GM21717 (cell line): ENCODE data around the gene CNGB1.
"Not testable (repeated sequence)": the region's sequence is repeated elsewhere in the genome, so short reads cannot be mapped to it uniquely, and the experiment has no call there.

Source experiments
- ATAC-seq: cut with Tn5 transposase; IDR thresholded peaks from one replicate; pipeline ENCODE4 v1.9.1; 2021; ENCODE audit warnings: mild to moderate bottlenecking, moderate library complexity; ENCODE audit not compliant: unreplicated experiment

Gene CNGB1

DNA sequence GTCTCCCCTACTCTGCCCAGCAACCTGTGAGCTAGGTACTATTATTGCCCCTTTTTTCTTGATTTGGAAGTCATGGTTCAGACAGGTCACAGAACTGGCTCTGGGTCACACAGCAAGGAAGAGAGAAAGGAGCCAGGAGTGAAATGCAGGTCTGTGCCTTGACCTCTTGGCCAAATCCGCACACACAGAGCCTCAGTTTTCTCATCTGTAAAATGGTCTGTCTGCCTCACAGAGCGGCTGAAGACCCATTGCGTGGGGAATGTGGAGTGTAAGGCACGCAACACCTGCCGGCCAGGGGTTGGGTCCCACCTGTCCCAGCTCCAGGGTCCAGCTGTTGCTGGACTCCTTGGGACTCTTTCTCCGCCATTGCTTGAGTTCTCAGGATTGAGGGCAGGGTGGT is 32.4 kb downstream of the CNGB1 start:
- no peak for ATAC-seq

DNA sequence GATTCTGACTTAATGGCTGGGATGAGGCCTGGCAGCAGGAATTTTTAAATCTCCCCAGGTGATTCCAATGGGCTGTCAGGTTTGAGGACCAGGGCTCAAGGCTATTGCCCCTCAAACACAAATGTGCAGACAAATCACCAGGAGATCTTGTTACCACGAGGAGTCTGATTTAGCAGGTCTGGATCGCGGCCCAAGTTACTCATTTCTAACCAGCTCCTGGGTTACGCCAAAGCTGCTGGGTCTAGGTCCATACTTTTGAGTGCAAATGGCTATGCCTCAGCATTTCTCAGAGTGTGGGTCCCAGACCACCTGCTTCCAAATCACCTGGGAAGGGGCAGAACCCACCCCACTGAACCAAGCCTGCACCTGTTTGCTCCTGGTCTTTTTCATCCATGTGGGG is 33.1 kb downstream of the CNGB1 start:
- ATAC-seq = no peak

DNA sequence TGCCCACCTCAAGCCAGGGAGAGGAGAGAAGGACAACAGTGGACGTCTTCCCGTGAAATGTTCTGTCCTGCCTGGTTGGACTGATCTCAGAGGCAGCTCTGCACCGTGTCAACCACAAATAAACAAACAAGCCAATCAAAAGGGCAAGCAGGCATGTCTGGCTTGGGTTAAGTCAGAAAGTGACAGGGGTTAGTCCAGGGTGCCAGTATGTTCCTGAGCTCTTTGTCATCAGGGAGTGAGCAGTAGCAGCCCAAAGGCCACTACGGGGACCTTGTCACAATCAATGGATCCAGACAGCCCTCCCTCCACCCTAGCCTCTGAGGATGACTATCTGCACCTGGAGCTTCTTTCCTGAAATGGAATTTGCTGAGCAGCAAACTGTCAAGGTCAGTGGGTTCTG is 35.0 kb downstream of the CNGB1 start:
- ATAC-seq = no peak

GRCh38 chr16:57930533-57930932 is 40.4 kb downstream of the CNGB1 start:
- no peak for ATAC-seq

- ATAC-seq = no peak
These were observed 41.7 kb downstream of the CNGB1 start for GRCh38 chr16:57929250-57929649.

DNA sequence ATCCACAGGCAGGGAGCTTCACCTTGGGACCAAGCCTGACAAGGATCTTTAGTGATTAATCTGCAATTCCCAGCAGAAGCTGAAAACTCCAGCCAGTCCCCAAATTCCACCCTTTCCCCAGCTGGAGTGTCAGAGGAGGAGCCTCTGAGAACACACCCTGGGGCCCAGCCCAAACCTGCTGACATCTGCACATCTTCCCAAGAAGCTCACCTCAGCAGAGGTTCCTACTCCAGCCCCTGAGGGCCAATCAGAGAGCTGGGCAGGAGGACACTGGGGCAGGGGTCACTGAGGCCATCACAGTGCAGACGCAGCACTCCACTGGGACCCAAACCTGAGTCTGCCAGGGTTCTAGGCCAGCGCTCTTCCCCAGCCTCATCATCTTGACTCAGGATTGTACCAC is 44.9 kb downstream of the CNGB1 start:
- no peak for ATAC-seq

GRCh38 chr16:57925310-57925709 is 45.6 kb downstream of the CNGB1 start:
- no peak for ATAC-seq

DNA sequence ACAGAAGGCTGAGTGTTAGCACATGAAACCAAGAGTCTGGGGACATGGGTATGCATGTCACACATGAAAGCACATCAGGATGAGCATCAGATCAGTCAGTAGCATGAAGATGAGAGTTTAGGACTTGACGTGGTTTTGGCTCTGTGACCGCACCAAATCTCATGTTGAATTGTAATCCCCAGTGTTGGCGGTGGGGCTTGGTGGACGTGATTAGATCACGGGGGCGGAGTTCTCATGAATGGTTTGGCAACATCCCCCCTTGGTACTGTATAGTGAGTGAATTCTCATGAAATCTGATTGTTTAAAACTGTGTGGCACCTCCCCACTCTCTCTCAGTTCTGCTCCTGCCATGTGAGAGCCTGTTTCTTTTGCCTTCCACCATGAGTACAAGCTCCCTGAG is 46.4 kb downstream of the CNGB1 start:
- ATAC-seq = no peak

DNA sequence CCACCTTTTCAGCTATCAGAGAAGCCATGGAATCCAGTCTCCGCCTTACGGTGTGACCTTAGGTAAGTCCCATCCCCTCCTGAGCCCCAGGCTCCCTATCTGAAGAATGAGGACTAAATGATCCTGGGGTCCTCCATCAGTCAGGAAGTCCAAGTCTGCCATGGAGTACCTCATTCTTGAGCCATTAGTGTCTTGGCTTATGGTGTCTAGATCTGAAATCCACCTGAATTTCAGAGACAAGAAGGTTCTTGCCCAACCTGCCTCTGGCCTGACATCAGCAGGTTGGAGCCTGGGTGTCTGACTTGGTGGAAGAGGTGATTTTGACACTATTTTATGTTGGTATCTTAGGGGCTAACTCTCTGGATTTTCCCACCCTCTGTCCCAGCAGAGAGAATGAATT is 47.1 kb downstream of the CNGB1 start:
- ATAC-seq = no peak

- ATAC-seq = no peak
These were observed 47.5 kb downstream of the CNGB1 start for GRCh38 chr16:57923418-57923817.

DNA sequence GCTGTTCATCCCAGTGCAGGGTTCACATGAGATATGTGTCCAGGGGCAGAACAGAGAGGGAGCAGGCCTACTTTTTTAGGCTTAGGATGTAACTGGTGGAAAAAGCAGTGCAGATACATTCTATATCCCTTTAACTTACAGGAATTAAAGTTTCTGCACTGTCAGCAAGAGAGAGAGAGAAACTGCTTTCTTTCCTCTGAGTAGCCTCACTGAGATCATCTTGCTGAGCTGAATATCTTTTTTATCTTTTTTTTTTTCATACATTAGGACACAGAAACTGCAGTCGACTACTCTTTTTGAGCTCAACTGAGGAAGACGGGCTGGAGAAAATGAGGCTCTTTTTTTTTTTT is 50.1 kb downstream of the CNGB1 start:
- no peak for ATAC-seq

GRCh38 chr16:57920215-57920879 is 50.6 kb downstream of the CNGB1 start:
- no peak for ATAC-seq

DNA sequence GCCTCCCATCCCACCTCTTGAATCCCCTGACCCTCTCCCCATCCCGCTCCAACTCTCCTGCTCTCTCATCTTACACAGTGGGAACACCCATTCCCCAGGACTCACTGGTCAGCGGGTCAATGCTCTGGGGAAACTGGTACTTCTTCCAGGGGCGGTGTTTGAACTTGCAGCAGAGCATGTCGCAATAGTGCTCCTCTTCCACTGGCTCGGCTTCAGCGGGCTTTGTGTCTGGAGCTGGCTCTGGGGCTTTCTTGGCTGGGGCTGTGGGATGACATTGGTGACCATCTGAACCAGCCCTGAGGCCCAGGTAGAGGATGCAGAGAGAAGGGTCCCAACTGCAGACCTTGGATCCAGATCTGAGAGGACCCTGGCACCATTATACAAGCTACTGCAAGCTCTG is 51.9 kb downstream of the CNGB1 start:
- ATAC-seq = no peak

DNA sequence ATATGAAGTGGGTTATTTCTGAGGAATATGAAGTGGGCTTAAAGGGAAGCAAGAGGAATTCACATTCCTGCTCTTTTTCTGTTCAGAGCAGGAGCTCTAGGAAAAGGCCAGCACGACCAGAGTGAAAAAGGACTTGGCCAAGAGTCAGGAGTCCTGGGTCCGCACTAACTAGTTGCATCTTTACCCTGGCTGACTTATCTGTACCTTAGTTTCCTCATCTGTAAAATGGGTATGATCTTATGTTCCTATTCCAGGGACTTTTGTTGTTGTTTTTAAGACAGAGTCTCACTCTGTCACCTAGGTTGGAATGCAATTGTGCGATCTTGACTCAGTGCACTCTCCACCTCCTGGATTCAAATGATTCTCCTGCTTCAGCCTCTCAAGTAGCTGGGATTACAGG is 52.5 kb downstream of the CNGB1 start:
- ATAC-seq = no peak

DNA sequence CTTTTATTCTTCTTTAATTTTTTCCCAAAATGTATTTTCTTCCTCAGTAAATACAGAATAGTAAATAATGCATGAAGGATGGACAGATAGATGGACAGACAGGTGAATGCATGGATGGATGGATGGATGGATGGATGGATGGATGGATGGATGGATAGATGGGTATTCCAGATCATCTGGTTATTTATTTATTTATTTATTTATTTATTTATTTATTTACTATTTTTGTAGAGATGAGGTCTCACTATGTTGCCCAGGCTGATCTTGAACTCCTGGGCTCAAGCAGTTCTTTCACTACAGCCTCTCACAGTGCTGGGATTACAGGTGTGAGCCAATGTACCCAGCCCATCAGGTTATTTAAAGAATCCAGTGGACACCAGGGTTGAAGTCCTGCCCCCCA is 53.0 kb downstream of the CNGB1 start:
- not testable (repeated sequence) for ATAC-seq

- ATAC-seq = not testable (repeated sequence)
These were observed 53.4 kb downstream of the CNGB1 start for GRCh38 chr16:57917489-57917888.

- ATAC-seq = no peak
These were observed 54.0 kb downstream of the CNGB1 start for GRCh38 chr16:57916735-57917438.

GRCh38 chr16:57915811-57916488 is 55.0 kb downstream of the CNGB1 start:
- ATAC-seq = no peak

DNA sequence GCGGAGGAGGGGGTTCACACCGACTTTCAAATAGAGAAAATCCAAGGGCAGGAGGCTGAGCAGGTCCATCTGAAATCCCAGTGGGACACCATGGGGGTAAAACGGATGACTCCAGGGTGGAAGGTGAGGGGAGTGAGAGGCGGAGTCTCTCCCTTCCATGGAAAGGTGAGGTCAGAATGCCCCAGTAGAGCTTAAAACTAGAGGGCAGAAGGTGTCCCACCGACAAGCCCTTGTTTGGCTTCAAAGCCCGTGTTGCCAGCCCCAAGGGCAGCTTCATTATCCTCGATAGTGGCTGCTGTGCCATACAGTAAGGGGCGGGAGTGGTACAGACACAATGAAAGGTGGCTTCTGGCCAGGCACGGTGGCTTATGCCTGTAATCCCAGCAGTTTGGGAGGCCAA is 55.7 kb downstream of the CNGB1 start:
- no peak for ATAC-seq

- no peak for ATAC-seq
These were observed 56.4 kb downstream of the CNGB1 start for GRCh38 chr16:57914244-57915173.

DNA sequence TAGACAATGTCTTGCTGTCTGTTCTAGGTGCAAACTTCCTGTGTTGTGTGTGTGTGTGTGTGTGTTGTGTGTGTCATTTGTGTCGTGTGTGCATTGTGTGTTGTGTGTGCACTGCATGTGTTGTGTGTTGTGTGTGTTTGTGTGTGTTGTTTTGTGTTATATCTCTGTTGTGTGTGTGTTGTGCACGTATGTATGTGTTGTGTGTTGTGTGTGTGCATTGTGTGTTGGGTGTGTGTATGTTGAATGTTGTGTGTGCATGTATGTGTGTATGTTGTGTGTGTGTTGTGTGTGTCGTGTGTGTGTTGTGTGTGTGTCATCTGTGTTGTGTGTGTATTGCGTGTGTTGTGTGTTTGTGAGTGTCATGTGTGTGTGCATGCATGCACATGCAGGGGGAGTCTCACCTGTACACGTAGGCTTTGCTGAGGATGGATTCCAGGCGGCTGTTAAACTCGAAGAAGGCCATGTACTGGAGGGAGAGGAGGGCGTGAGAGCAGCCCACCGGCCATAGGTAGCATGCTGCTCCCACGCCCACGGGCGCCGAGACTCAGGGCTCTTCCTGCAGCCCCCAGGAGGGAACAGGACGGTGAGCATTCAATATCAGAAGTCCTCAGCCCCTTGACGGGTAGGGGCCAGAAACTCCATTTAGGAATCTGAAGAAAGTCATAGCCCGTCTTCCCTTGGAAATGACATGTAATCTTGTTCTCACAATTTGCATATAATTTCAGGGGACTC is 58.2 kb downstream of the CNGB1 start:
- no peak for ATAC-seq
